Natural killer cell (primary cell): Measurements from ENCODE around the gene MYO16. TPM values are rescaled to one million over a fixed set of nuclear protein-coding genes. Genes with fewer than 3 reads are reported as not detected.

Experiments
- ATAC-seq, 3 donors: fragments of 150-1000 bp in 2 of 3; fragments of 200-7000 bp in 1 of 3; cut with Tn5 transposase; 1 replicate in 1 of 3; 2 replicates in 2 of 3; pipeline ENCODE4 v1.10.0; 2021; ENCODE audit warnings: mild to moderate bottlenecking in 2 of 3, moderate library complexity in 2 of 3
- DNase-seq, 2 donors: peaks; one replicate each; pipeline versions ENCODE4 v3.0.0 to v3.0.0-alpha.2; 2013 to 2021; ENCODE audit warnings: mixed read lengths in 1 of 2
- H3K27ac ChIP-seq: one replicate; pipeline ENCODE4 v1.5.1; 2013; ENCODE audit warnings: mild to moderate bottlenecking, low read length
- H3K27me3 ChIP-seq: one replicate; pipeline ENCODE4 v1.6.1; 2013; ENCODE audit warnings: low read length; ENCODE audit not compliant: control insufficient read depth, insufficient read depth
- H3K36me3 ChIP-seq: one replicate; pipeline ENCODE4 v1.6.1; 2013; ENCODE audit warnings: low read length; ENCODE audit not compliant: control insufficient read depth, insufficient read depth
- H3K4me1 ChIP-seq: one replicate; pipeline ENCODE4 v1.6.1; 2013; ENCODE audit warnings: low read length; ENCODE audit not compliant: control insufficient read depth, insufficient read depth
- H3K4me3 ChIP-seq: one replicate; pipeline ENCODE4 v1.5.1; 2013; ENCODE audit warnings: low read length
- H3K9me3 ChIP-seq: one replicate; pipeline ENCODE4 v1.6.1; 2013; ENCODE audit warnings: low read length; ENCODE audit not compliant: control insufficient read depth, insufficient read depth
- H3K27ac Mint-ChIP-seq, 2 donors: one replicate each; pipeline ENCODE4 v1.8.0; 2022; ENCODE audit warnings: mild to moderate bottlenecking in 2 of 2, mixed read lengths in 2 of 2, moderate library complexity in 1 of 2
- H3K27me3 Mint-ChIP-seq, 2 donors: one replicate each; pipeline ENCODE4 v1.8.0; 2022; ENCODE audit warnings: low read depth in 2 of 2, mixed read lengths in 2 of 2
- H3K36me3 Mint-ChIP-seq: one replicate; pipeline ENCODE4 v1.8.0; 2022; ENCODE audit warnings: mixed read lengths
- H3K4me1 Mint-ChIP-seq, 2 donors: one replicate each; pipeline ENCODE4 v1.8.0; 2022; ENCODE audit warnings: mixed read lengths in 2 of 2
- H3K4me3 Mint-ChIP-seq: one replicate; pipeline ENCODE4 v1.8.0; 2022; ENCODE audit warnings: mild to moderate bottlenecking, moderate library complexity, mixed read lengths
- H3K9me3 Mint-ChIP-seq, 2 donors: one replicate each; pipeline ENCODE4 v1.8.0; 2022; ENCODE audit warnings: mixed read lengths in 2 of 2
- CTCF ChIP-seq: fragments of 200-600 bp; IDR thresholded peaks from one replicate; pipeline ENCODE4 v1.8.0; 2022; ENCODE audit warnings: antibody characterized with exemption
- WGBS: methylation state at CpG from one replicate; pipeline ENCODE4 v1.1.7; 2013; ENCODE audit warnings: missing lambda C conversion rate; ENCODE audit not compliant: insufficient coverage; 5-methylcytosine and 5-hydroxymethylcytosine counted together
- intact Hi-C: fragments of 100-400 bp; cut with micrococcal nuclease; formaldehyde crosslinking; loops from one replicate; pipeline ENCODE4 v1.14.2; 2022
- total RNA-seq, 4 donors: library from RNA; stranded (reverse); fragments of 120-200 nt in 1 of 4; gene quantifications; one replicate each; pipeline versions ENCODE4 v1.2.3 to v1.2.4, GENCODE V29; 2013 to 2022

MYO16 gene
- total RNA-seq, 3 donors from 2014 or later (not counting 1 experiment from before 2014, with no cell fraction given) = 0.28 TPM; not detected in 2

- ATAC-seq = no peak
- no peaks in the 10 kb centered on the region for H3K36me3 ChIP-seq
- H3K9me3 ChIP-seq = no peaks in the 10 kb centered on the region
- no peak overlapping the region for H3K4me3 ChIP-seq
- intact Hi-C loops = no loop called here
- no peak overlapping the region for H3K27ac Mint-ChIP-seq
- H3K4me1 ChIP-seq = no peaks in the 10 kb centered on the region
- WGBS = 88% methylated on average over 3 of the region's 5 CpGs
- H3K4me3 Mint-ChIP-seq = no peak overlapping the region
- DNase-seq = no peak
- no peaks in the 10 kb centered on the region for H3K4me1 Mint-ChIP-seq
- no peaks in the 10 kb centered on the region for H3K36me3 Mint-ChIP-seq
- no peaks in the 10 kb centered on the region for H3K27me3 ChIP-seq
- H3K9me3 Mint-ChIP-seq = peaks cover 8 to 9% of the 10 kb centered on the region in 2 donors
- TF ChIP-seq CTCF = no peak
- no peak overlapping the region for H3K27ac ChIP-seq
- H3K27me3 Mint-ChIP-seq = no peaks in the 10 kb centered on the region
Measured at GRCh38 chr13:108632649-108633167, 3.3 kb downstream of the MYO16 start.

GRCh38 chr13:108638901-108639300 lies 9.5 kb downstream of the MYO16 start:
- Histone ChIP-seq H3K4me3 (no peak overlapping the region), H3K27me3 (no peaks in the 10 kb centered on the region), H3K36me3 (no peaks in the 10 kb centered on the region), H3K9me3 (no peaks in the 10 kb centered on the region), H3K4me1 (no peaks in the 10 kb centered on the region), H3K27ac (no peak overlapping the region)
- TF ChIP-seq CTCF = no peak
- intact Hi-C loops = no loop called here
- 88% methylated on average over 4 of the region's 4 CpGs for WGBS
- ATAC-seq (no peak), DNase-seq (no peak)
- Mint-ChIP-seq H3K27ac (no peak overlapping the region), H3K4me3 (no peak overlapping the region), H3K4me1 (no peaks in the 10 kb centered on the region), H3K9me3 (peaks cover 11 to 16% of the 10 kb centered on the region in 2 donors), H3K36me3 (no peaks in the 10 kb centered on the region), H3K27me3 (no peaks in the 10 kb centered on the region)

- no peaks in the 10 kb centered on the region for H3K4me1 Mint-ChIP-seq
- no peaks in the 10 kb centered on the region for H3K4me1 ChIP-seq
- no peak overlapping the region for H3K27ac Mint-ChIP-seq
- no peak overlapping the region for H3K4me3 ChIP-seq
- H3K4me3 Mint-ChIP-seq = no peak overlapping the region
- DNase-seq (no peak), ATAC-seq (no peak)
- H3K9me3 ChIP-seq = no peaks in the 10 kb centered on the region
- H3K27me3 Mint-ChIP-seq = no peaks in the 10 kb centered on the region
- no peak overlapping the region for H3K27ac ChIP-seq
- intact Hi-C loops = no loop called here
- no peak for TF ChIP-seq CTCF
- H3K9me3 Mint-ChIP-seq = peaks cover 14 to 17% of the 10 kb centered on the region in 2 donors
- no peaks in the 10 kb centered on the region for H3K27me3 ChIP-seq
- H3K36me3 Mint-ChIP-seq = no peaks in the 10 kb centered on the region
- no peaks in the 10 kb centered on the region for H3K36me3 ChIP-seq
- 88% methylated on average over 4 of the region's 4 CpGs for WGBS
Measured at GRCh38 chr13:108643646-108644353, 14.4 kb downstream of the MYO16 start.

- Mint-ChIP-seq H3K27ac (no peak overlapping the region), H3K27me3 (no peaks in the 10 kb centered on the region), H3K4me3 (no peak overlapping the region), H3K36me3 (no peaks in the 10 kb centered on the region), H3K9me3 (peaks cover 16 to 17% of the 10 kb centered on the region in 2 donors), H3K4me1 (no peaks in the 10 kb centered on the region)
- TF ChIP-seq CTCF = no peak
- no peak for DNase-seq
- Histone ChIP-seq H3K36me3 (no peaks in the 10 kb centered on the region), H3K9me3 (no peaks in the 10 kb centered on the region), H3K27ac (no peak overlapping the region), H3K27me3 (no peaks in the 10 kb centered on the region), H3K4me3 (no peak overlapping the region), H3K4me1 (no peaks in the 10 kb centered on the region)
- 85% methylated on average over 5 of the region's 5 CpGs for whole genome bisulfite sequencing
- intact Hi-C loops = no loop called here
- ATAC-seq = no peak
Measured at GRCh38 chr13:108645376-108645775, 16.0 kb downstream of the MYO16 start.
